Midbrain (tissue), 1 donor: ENCODE results near the gene PRXL2A.

Experiments
- DNase-seq: peaks from one replicate; lab custom pipeline; 2025; lab: John Stamatoyannopoulos, UW

PRXL2A gene

GRCh38 chr10:80444646-80445319, 36.4 kb downstream of the PRXL2A start:
- peak; percentile 87 for DNase-seq

- no peak for DNase-seq
These were observed 39.3 kb downstream of the PRXL2A start for GRCh38 chr10:80447436-80448190.

GRCh38 chr10:80448209-80448942, 40.0 kb downstream of the PRXL2A start:
- DNase-seq: no peak

GRCh38 chr10:80449520-80449919, 41.2 kb downstream of the PRXL2A start:
- DNase-seq: no peak

GRCh38 chr10:80451132-80451531, 42.8 kb downstream of the PRXL2A start:
- DNase-seq: no peak

GRCh38 chr10:80452069-80452468, 43.7 kb downstream of the PRXL2A start:
- DNase-seq: no peak

GRCh38 chr10:80452640-80453039, 44.3 kb downstream of the PRXL2A start:
- no peak for DNase-seq

GRCh38 chr10:80453056-80453841, 44.9 kb downstream of the PRXL2A start:
- DNase-seq: no peak

GRCh38 chr10:80453842-80454512, 45.6 kb downstream of the PRXL2A start, which contains the start of gene TSPAN14:
Gene TSPAN14 (plus strand): TSS chr10:80454310. CDS start chr10:80489234, 34,924 bp downstream.
- DNase-seq: peak; percentile 68

- DNase-seq: no peak
These were observed 46.4 kb downstream of the PRXL2A start for GRCh38 chr10:80454513-80455460.

GRCh38 chr10:80455461-80456349, 47.4 kb downstream of the PRXL2A start:
- no peak for DNase-seq

- no peak for DNase-seq
These were observed 49.4 kb downstream of the PRXL2A start for GRCh38 chr10:80457554-80458262.

- no peak for DNase-seq
These were observed 49.9 kb downstream of the PRXL2A start for GRCh38 chr10:80458263-80458625.

- DNase-seq: no peak
These were observed 50.3 kb downstream of the PRXL2A start for GRCh38 chr10:80458638-80459037.

- DNase-seq: no peak
These were observed 50.9 kb downstream of the PRXL2A start for GRCh38 chr10:80459047-80459865.

- DNase-seq: peak; percentile 52
These were observed 52.3 kb downstream of the PRXL2A start for GRCh38 chr10:80460399-80461207.
